ENCODE data around the gene HS3ST1.

HS3ST1 gene

GRCh38 chr4:11402192-11402591, 26.5 kb downstream of the HS3ST1 start:
- peaks cover 54% of the 10 kb centered on the region for H3K4me1 ChIP-seq (ENCODE audit: low read length)
- H3K4me3 ChIP-seq (ENCODE audit: low read length), result no peak overlapping the region
- H4K20me1 ChIP-seq (ENCODE audit: insufficient read depth, low read length), result no peaks in the 10 kb centered on the region
- no peaks in the 10 kb centered on the region for H3K79me2 ChIP-seq (ENCODE audit: low read length)
- H2AFZ ChIP-seq (ENCODE audit: low read depth, low read length), result peak overlapping the region; percentile 17; the same call in 1 of the 2 replicates
- H3K4me2 ChIP-seq (ENCODE audit: low read length), result peak overlapping the region; percentile 49
- H3K27ac ChIP-seq (ENCODE audit: low read length), result peak overlapping the region; percentile 31
- H3K9ac ChIP-seq (ENCODE audit: low read length), result no peak overlapping the region; the same call in 1 of the 2 replicates
- no peaks in the 10 kb centered on the region for H3K36me3 ChIP-seq (replicated peaks; ENCODE audit: low read depth, low read length)
- TF ChIP-seq CTCF (IDR thresholded peaks at IDR 0.05; ENCODE audit: low read depth, low read length), result no peak
- TF ChIP-seq EZH2phosphoT487 (IDR thresholded peaks at IDR 0.05; ENCODE audit: low read depth), result no peak
- H3K27me3 ChIP-seq (ENCODE audit: low read depth, low read length), result no peaks in the 10 kb centered on the region
- H3K9me3 ChIP-seq (ENCODE audit: insufficient read depth, low read length), result no peaks in the 10 kb centered on the region

- Histone ChIP-seq H3K4me3 (ENCODE audit: low read length) (no peak overlapping the region), H3K27ac (ENCODE audit: low read length) (no peak overlapping the region), H3K36me3 (replicated peaks; ENCODE audit: low read depth, low read length) (no peaks in the 10 kb centered on the region), H3K4me1 (ENCODE audit: low read length) (peaks cover 33% of the 10 kb centered on the region), H3K9me3 (ENCODE audit: insufficient read depth, low read length) (no peaks in the 10 kb centered on the region), H2AFZ (ENCODE audit: low read depth, low read length) (no peak overlapping the region), H3K4me2 (ENCODE audit: low read length) (no peak overlapping the region), H4K20me1 (ENCODE audit: insufficient read depth, low read length) (no peaks in the 10 kb centered on the region), H3K79me2 (ENCODE audit: low read length) (no peaks in the 10 kb centered on the region), H3K27me3 (ENCODE audit: low read depth, low read length) (no peaks in the 10 kb centered on the region), H3K9ac (ENCODE audit: low read length) (no peak overlapping the region)
- TF ChIP-seq CTCF (IDR thresholded peaks at IDR 0.05; ENCODE audit: low read depth, low read length), result no peak
- TF ChIP-seq EZH2phosphoT487 (IDR thresholded peaks at IDR 0.05; ENCODE audit: low read depth), result no peak
These were observed 29.2 kb downstream of the HS3ST1 start for GRCh38 chr4:11399461-11399971.

- H3K4me2 ChIP-seq (ENCODE audit: low read length), result peak overlapping the region; percentile 56
- H3K9me3 ChIP-seq (ENCODE audit: insufficient read depth, low read length), result no peaks in the 10 kb centered on the region
- peaks cover 27% of the 10 kb centered on the region for H3K4me1 ChIP-seq (ENCODE audit: low read length)
- H2AFZ ChIP-seq (ENCODE audit: low read depth, low read length), result peak overlapping the region; percentile 82
- H3K9ac ChIP-seq (ENCODE audit: low read length), result peak overlapping the region; percentile 4; the same call in 1 of the 2 replicates
- H3K36me3 ChIP-seq (replicated peaks; ENCODE audit: low read depth, low read length), result no peaks in the 10 kb centered on the region
- H3K79me2 ChIP-seq (ENCODE audit: low read length), result no peaks in the 10 kb centered on the region
- H3K27ac ChIP-seq (ENCODE audit: low read length), result no peak overlapping the region
- H3K4me3 ChIP-seq (ENCODE audit: low read length), result peak overlapping the region; percentile 15; the same call in 1 of the 2 replicates
- no peaks in the 10 kb centered on the region for H3K27me3 ChIP-seq (ENCODE audit: low read depth, low read length)
- no peaks in the 10 kb centered on the region for H4K20me1 ChIP-seq (ENCODE audit: insufficient read depth, low read length)
- no peak for TF ChIP-seq EZH2phosphoT487 (IDR thresholded peaks at IDR 0.05; ENCODE audit: low read depth)
- TF ChIP-seq CTCF (IDR thresholded peaks at IDR 0.05; ENCODE audit: low read depth, low read length), result no peak
These were observed 30.7 kb downstream of the HS3ST1 start for GRCh38 chr4:11397819-11398610.

- no peak for TF ChIP-seq EZH2phosphoT487 (IDR thresholded peaks at IDR 0.05; ENCODE audit: low read depth)
- no peak for TF ChIP-seq CTCF (IDR thresholded peaks at IDR 0.05; ENCODE audit: low read depth, low read length)
- Histone ChIP-seq H3K27me3 (ENCODE audit: low read depth, low read length) (no peaks in the 10 kb centered on the region), H3K4me1 (ENCODE audit: low read length) (peaks cover 18% of the 10 kb centered on the region), H3K9ac (ENCODE audit: low read length) (no peak overlapping the region), H3K36me3 (replicated peaks; ENCODE audit: low read depth, low read length) (no peaks in the 10 kb centered on the region), H3K4me2 (ENCODE audit: low read length) (no peak overlapping the region), H3K27ac (ENCODE audit: low read length) (no peak overlapping the region), H3K79me2 (ENCODE audit: low read length) (no peaks in the 10 kb centered on the region), H4K20me1 (ENCODE audit: insufficient read depth, low read length) (no peaks in the 10 kb centered on the region), H2AFZ (ENCODE audit: low read depth, low read length) (no peak overlapping the region), H3K9me3 (ENCODE audit: insufficient read depth, low read length) (no peaks in the 10 kb centered on the region), H3K4me3 (ENCODE audit: low read length) (no peak overlapping the region)
These were observed 31.5 kb downstream of the HS3ST1 start for GRCh38 chr4:11397146-11397545.

Data from OCI-LY3 (cell line).